GM23248 (cell line): ENCODE measurements around the gene RIMKLA. TPM values are rescaled to one million over a fixed set of nuclear protein-coding genes. Genes with fewer than 3 reads are reported as not detected.

Experiments
- DNase-seq: peaks from one replicate; pipeline ENCODE4 v3.0.0-alpha.2; 2015
- H2AFZ ChIP-seq: fragments of 200-600 bp; sonication (generic); 2 replicates; pipeline ENCODE4 v1.6.1; 2016; ENCODE audit warnings: antibody characterized with exemption
- H3F3A ChIP-seq: fragments of 200-600 bp; sonication (generic); 2 replicates; pipeline ENCODE4 v1.6.1; 2016; ENCODE audit warnings: mild to moderate bottlenecking, antibody characterized with exemption, mixed run types; ENCODE audit not compliant: insufficient read depth
- H3K27ac ChIP-seq: fragments of 200-600 bp; sonication (generic); 2 replicates; pipeline ENCODE4 v1.5.1; 2016; ENCODE audit warnings: mild to moderate bottlenecking
- H3K27me3 ChIP-seq: fragments of 200-600 bp; sonication (generic); replicated peaks from 2 replicates; pipeline ENCODE4 v1.6.1; 2016; ENCODE audit warnings: mild to moderate bottlenecking; ENCODE audit not compliant: insufficient read depth
- H3K36me3 ChIP-seq: fragments of 200-600 bp; sonication (generic); 2 replicates; pipeline ENCODE4 v1.6.1; 2016; ENCODE audit warnings: low read depth, mild to moderate bottlenecking
- H3K4me1 ChIP-seq: fragments of 200-600 bp; sonication (generic); 2 replicates; pipeline ENCODE4 v1.6.1; 2016; ENCODE audit warnings: mild to moderate bottlenecking; ENCODE audit not compliant: insufficient read depth
- H3K4me2 ChIP-seq: fragments of 200-600 bp; sonication (generic); one replicate; pipeline ENCODE4 v1.6.1; 2016; ENCODE audit warnings: mild to moderate bottlenecking; ENCODE audit not compliant: unreplicated experiment
- H3K4me3 ChIP-seq: fragments of 200-600 bp; sonication (generic); 2 replicates; pipeline ENCODE4 v1.5.1; 2016; ENCODE audit warnings: mild to moderate bottlenecking
- H3K79me2 ChIP-seq: fragments of 200-600 bp; sonication (generic); 2 replicates; pipeline ENCODE4 v1.6.1; 2016; ENCODE audit warnings: mild to moderate bottlenecking; ENCODE audit not compliant: insufficient read depth
- H3K9ac ChIP-seq: fragments of 200-600 bp; sonication (generic); 2 replicates; pipeline ENCODE4 v1.6.1; 2016; ENCODE audit warnings: mild to moderate bottlenecking
- H3K9me2 ChIP-seq: fragments of 200-600 bp; sonication (generic); 2 replicates; pipeline ENCODE4 v1.6.1; 2016; ENCODE audit warnings: mixed run types, mild to moderate bottlenecking, moderate library complexity; ENCODE audit not compliant: insufficient read depth
- H3K9me3 ChIP-seq: fragments of 200-600 bp; sonication (generic); one replicate; pipeline ENCODE4 v1.6.1; 2017; ENCODE audit warnings: low read depth
- H4K20me1 ChIP-seq: fragments of 200-600 bp; sonication (generic); 2 replicates; pipeline ENCODE4 v1.6.0; 2016; ENCODE audit not compliant: insufficient read depth
- EZH2 ChIP-seq: fragments of 200-600 bp; sonication (generic); IDR thresholded peaks from 2 replicates; pipeline ENCODE4 v1.6.1; 2018; ENCODE audit warnings: antibody characterized with exemption, mild to moderate bottlenecking; ENCODE audit not compliant: insufficient read depth, poor library complexity, severe bottlenecking
- EZH2phosphoT487 ChIP-seq: fragments of 200-600 bp; sonication (generic); IDR thresholded peaks from 2 replicates; pipeline ENCODE4 v1.6.1; 2018; ENCODE audit warnings: antibody characterized with exemption, moderate library complexity, mild to moderate bottlenecking, low read depth; ENCODE audit not compliant: insufficient read depth
- WGBS, 2 experiments: methylation state at CpG; one replicate each; pipeline ENCODE4 v1.1.6; 2015 to 2017; ENCODE audit warnings: low lambda C conversion rate in 2 of 2, low coverage in 1 of 2; ENCODE audit errors: missing lambda C conversion rate in 2 of 2; 5-methylcytosine and 5-hydroxymethylcytosine counted together
- in situ Hi-C: fragments of 300-500 bp; cut with MboI; formaldehyde crosslinking; loops from 2 replicates; pipeline ENCODE4 v1.15.0; 2020
- polyA plus RNA-seq: library from polyadenylated mRNA; unstranded; fragments of >200 nt; fragmentation: Nextera tagmentation; extraction: Ambion mirVana; gene quantifications from 2 replicates; pipeline ENCODE4 v1.2.1, GENCODE V29; 2016
- total RNA-seq: library from RNA; depleted of rRNA; stranded (reverse); fragments of >200 nt; shearing (Covaris generic); gene quantifications from 2 replicates; pipeline ENCODE4 v1.2.3, GENCODE V29; 2014; rRNA removed

The RIMKLA gene
- total and polyA plus RNA-seq, 2 experiments from 2014 or later: 0.03 to 0.22 TPM

DNA sequence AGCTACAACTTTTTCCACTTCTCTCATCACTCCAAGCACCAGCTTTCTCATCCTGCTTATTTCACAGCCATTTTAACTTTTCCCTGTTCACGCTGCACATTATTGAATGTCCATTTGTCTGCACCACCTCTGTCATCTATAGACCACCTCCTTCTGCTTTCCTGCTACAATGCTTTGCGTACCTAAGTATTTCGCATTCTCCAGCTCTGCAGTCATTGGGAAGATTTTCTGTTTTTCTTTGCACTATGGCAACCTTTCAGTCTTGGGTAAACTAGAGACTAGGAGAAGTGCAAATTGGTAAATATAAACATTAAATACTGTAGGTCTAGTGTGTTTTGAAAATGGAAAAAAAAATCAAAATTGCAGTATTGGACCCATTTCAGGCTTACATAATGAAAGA lies 83.3 kb downstream of the RIMKLA start:
- TF ChIP-seq EZH2phosphoT487: no peak
- no peak for TF ChIP-seq EZH2
- peaks cover 32% of the 10 kb centered on the region; the same call in 1 of the 2 replicates for H3F3A ChIP-seq
- 67 to 74% methylated on average over 3 of the region's 3 CpGs for WGBS, 2 experiments
- H3K79me2 ChIP-seq: no peaks in the 10 kb centered on the region
- H3K9me2 ChIP-seq: no peaks in the 10 kb centered on the region
- H3K4me2 ChIP-seq: peak overlapping the region; percentile 85
- H4K20me1 ChIP-seq: no peaks in the 10 kb centered on the region
- no peaks in the 10 kb centered on the region for H3K27me3 ChIP-seq
- H3K27ac ChIP-seq: no peak overlapping the region
- peak overlapping the region; percentile 79 for H3K4me3 ChIP-seq
- peak overlapping the region; percentile 93 for H2AFZ ChIP-seq
- H3K36me3 ChIP-seq: peaks cover 6% of the 10 kb centered on the region; the same call in 1 of the 2 replicates
- peaks cover 11% of the 10 kb centered on the region; the same call in 1 of the 2 replicates for H3K4me1 ChIP-seq
- H3K9ac ChIP-seq: peak overlapping the region; percentile 76
- in situ Hi-C loops: no loop called here
- peak; percentile 19 for DNase-seq
- no peaks in the 10 kb centered on the region for H3K9me3 ChIP-seq

- peaks cover 14% of the 10 kb centered on the region; the same call in 1 of the 2 replicates for H3F3A ChIP-seq
- H3K4me1 ChIP-seq: peaks cover 11% of the 10 kb centered on the region; the same call in 1 of the 2 replicates
- H3K9ac ChIP-seq: no peak overlapping the region
- H3K9me2 ChIP-seq: no peaks in the 10 kb centered on the region
- DNase-seq: no peak
- H4K20me1 ChIP-seq: no peaks in the 10 kb centered on the region
- TF ChIP-seq EZH2 (no peak), EZH2phosphoT487 (no peak)
- H2AFZ ChIP-seq: no peak overlapping the region
- H3K4me3 ChIP-seq: no peak overlapping the region
- no peaks in the 10 kb centered on the region for H3K27me3 ChIP-seq
- H3K36me3 ChIP-seq: no peaks in the 10 kb centered on the region
- 55 to 69% methylated on average over 2 of the region's 2 CpGs for WGBS, 2 experiments
- in situ Hi-C loops: no loop called here
- no peaks in the 10 kb centered on the region for H3K9me3 ChIP-seq
- no peak overlapping the region for H3K27ac ChIP-seq
- no peak overlapping the region for H3K4me2 ChIP-seq
- no peaks in the 10 kb centered on the region for H3K79me2 ChIP-seq
Measured at GRCh38 chr1:42466030-42466429, 85.4 kb downstream of the RIMKLA start.

GRCh38 chr1:42469727-42470126 lies 89.1 kb downstream of the RIMKLA start:
- H3K4me2 ChIP-seq: no peak overlapping the region
- no peaks in the 10 kb centered on the region for H3F3A ChIP-seq
- no peak for DNase-seq
- in situ Hi-C loops: no loop called here
- H3K4me1 ChIP-seq: no peaks in the 10 kb centered on the region
- no peak overlapping the region for H2AFZ ChIP-seq
- no peaks in the 10 kb centered on the region for H3K36me3 ChIP-seq
- no peaks in the 10 kb centered on the region for H3K9me2 ChIP-seq
- no peaks in the 10 kb centered on the region for H3K79me2 ChIP-seq
- no peaks in the 10 kb centered on the region for H3K9me3 ChIP-seq
- 75 to 83% methylated on average over 2 of the region's 2 CpGs for WGBS, 2 experiments
- H4K20me1 ChIP-seq: no peaks in the 10 kb centered on the region
- H3K27me3 ChIP-seq: no peaks in the 10 kb centered on the region
- no peak overlapping the region for H3K4me3 ChIP-seq
- H3K27ac ChIP-seq: no peak overlapping the region
- H3K9ac ChIP-seq: no peak overlapping the region
- no peak for TF ChIP-seq EZH2
- no peak for TF ChIP-seq EZH2phosphoT487

Other genes starting within 250 kb of the RIMKLA start
- gene GUCA2B, start 227.4 kb upstream of the RIMKLA start, total RNA-seq: not detected in 2 replicates
- gene GUCA2B, start 227.4 kb upstream of the RIMKLA start, polyA plus RNA-seq: not detected in 2 replicates
- gene GUCA2A, start 216.0 kb upstream of the RIMKLA start, total RNA-seq: not detected in 2 replicates
- gene GUCA2A, start 216.0 kb upstream of the RIMKLA start, polyA plus RNA-seq: not detected in 2 replicates
- 23.1 and 23.6 TPM in 2 replicates for gene FOXJ3, start 45.6 kb upstream of the RIMKLA start, total RNA-seq
- 15.9 and 16.3 TPM in 2 replicates for gene FOXJ3, start 45.6 kb upstream of the RIMKLA start, polyA plus RNA-seq
- 0.13 and 3.2 TPM in 2 replicates for gene ZMYND12, start 75.2 kb downstream of the RIMKLA start, total RNA-seq
- 0.68 and 1.4 TPM in 2 replicates for gene ZMYND12, start 75.2 kb downstream of the RIMKLA start, polyA plus RNA-seq
- gene PPCS, start 75.8 kb downstream of the RIMKLA start, total RNA-seq: 37.3 and 66.8 TPM in 2 replicates
- gene PPCS, start 75.8 kb downstream of the RIMKLA start, polyA plus RNA-seq: 100 and 106 TPM in 2 replicates
- 0.13 and 0.65 TPM in 2 replicates for gene CCDC30, start 82.5 kb downstream of the RIMKLA start, total RNA-seq
- 1.2 and 1.6 TPM in 2 replicates for gene CCDC30, start 82.5 kb downstream of the RIMKLA start, polyA plus RNA-seq